Right renal cortex interstitium (tissue), 3 donors: ENCODE results near the gene RIPOR1. TPM values are rescaled to one million over a fixed set of nuclear protein-coding genes. Genes with fewer than 3 reads are reported as not detected.
A peak's percentile ranks its signal among the peaks of the same experiment; 100 is the strongest.
"Not testable (repeated sequence)": the region's sequence is repeated elsewhere in the genome, so short reads cannot be mapped to it uniquely, and the experiment has no call there.

Source experiments
- DNase-seq, 3 donors: peaks; one replicate each; pipeline ENCODE4 v3.0.0-alpha.2; 2013; ENCODE audit warnings: low read depth in 3 of 3, low spot score in 2 of 3
- polyA plus RNA-seq, 3 donors: library from polyadenylated mRNA; unstranded; fragments of 120-200 nt; gene quantifications; one replicate each; pipeline ENCODE4 v1.2.1, GENCODE V29; 2013; ENCODE audit not compliant: insufficient read length in 3 of 3

The RIPOR1 gene
- polyA plus RNA-seq, 3 donors, result 93.8 to 115 (median 100) TPM

- no peak for DNase-seq
Measured at GRCh38 chr16:67514382-67514828, 14.2 kb upstream of the RIPOR1 start.

- no peak for DNase-seq
Measured at GRCh38 chr16:67516296-67517154, 12.1 kb upstream of the RIPOR1 start.

- DNase-seq, result no peak
Measured at GRCh38 chr16:67517155-67517445, 11.5 kb upstream of the RIPOR1 start.

- no peak for DNase-seq
Measured at GRCh38 chr16:67517661-67518423, 10.8 kb upstream of the RIPOR1 start.

GRCh38 chr16:67518676-67519075, 10.0 kb upstream of the RIPOR1 start:
- DNase-seq, result no peak

- no peak for DNase-seq
Measured at GRCh38 chr16:67519242-67519641, 9.4 kb upstream of the RIPOR1 start.

GRCh38 chr16:67521095-67521804, 7.4 kb upstream of the RIPOR1 start:
- peak; percentile 94 to 97 (median 95) for DNase-seq

GRCh38 chr16:67525176-67525860, 3.3 kb upstream of the RIPOR1 start:
- no peak for DNase-seq

GRCh38 chr16:67526149-67526791, 2.4 kb upstream of the RIPOR1 start:
- no peak for DNase-seq

- DNase-seq, result no peak
Measured at GRCh38 chr16:67528870-67529581, 397 bp downstream of the RIPOR1 start.

- no peak for DNase-seq
Measured at GRCh38 chr16:67529582-67530012, 968 bp downstream of the RIPOR1 start.

- DNase-seq, result no peak
Measured at GRCh38 chr16:67530013-67530939, 1.6 kb downstream of the RIPOR1 start.

- no peak for DNase-seq
Measured at GRCh38 chr16:67531247-67531646, 2.6 kb downstream of the RIPOR1 start.

GRCh38 chr16:67533024-67533560, 4.5 kb downstream of the RIPOR1 start:
- no peak for DNase-seq

GRCh38 chr16:67533987-67534386, 5.4 kb downstream of the RIPOR1 start:
- not testable (repeated sequence) for DNase-seq

- no peak for DNase-seq
Measured at GRCh38 chr16:67534431-67534830, 5.8 kb downstream of the RIPOR1 start.

GRCh38 chr16:67535201-67535600, 6.6 kb downstream of the RIPOR1 start:
- no peak for DNase-seq

- no peak for DNase-seq
Measured at GRCh38 chr16:67537270-67537635, 8.6 kb downstream of the RIPOR1 start.
